HFFc6 (cell line): ENCODE results near the gene CEND1. TPM values are rescaled to one million over a fixed set of nuclear protein-coding genes. Genes with fewer than 3 reads are reported as not detected.

ENCODE experiments used
- DNase-seq: peaks from one replicate; pipeline ENCODE4 v3.0.0-alpha.2; 2018
- H3K27ac Mint-ChIP-seq: 2 replicates; pipeline ENCODE4 v1.8.0; 2020; ENCODE audit warnings: mild to moderate bottlenecking, mixed read lengths
- H3K27me3 Mint-ChIP-seq: 2 replicates; pipeline ENCODE4 v1.8.0; 2021; ENCODE audit warnings: mild to moderate bottlenecking, moderate library complexity, mixed read lengths; ENCODE audit not compliant: insufficient read depth
- H3K36me3 Mint-ChIP-seq: 2 replicates; pipeline ENCODE4 v1.8.0; 2021; ENCODE audit warnings: low read depth, mixed read lengths
- H3K4me1 Mint-ChIP-seq: 2 replicates; pipeline ENCODE4 v1.8.0; 2020; ENCODE audit warnings: low read depth, mixed read lengths
- H3K4me3 Mint-ChIP-seq: 2 replicates; pipeline ENCODE4 v1.8.0; 2020; ENCODE audit warnings: mild to moderate bottlenecking, moderate library complexity, mixed read lengths
- H3K9me3 Mint-ChIP-seq: 2 replicates; pipeline ENCODE4 v1.8.0; 2020; ENCODE audit warnings: mild to moderate bottlenecking, mixed read lengths
- CTCF ChIP-seq: fragments of 200-600 bp; sonication (generic); IDR thresholded peaks from 2 replicates; pipeline ENCODE4 v1.5.0; 2021; ENCODE audit warnings: antibody characterized with exemption, mild to moderate bottlenecking
- total RNA-seq, 6 experiments: library from RNA; stranded (reverse); fragmentation: NEBNext Ultra II Directional; extraction: Animal tissue kit (Norgen Biotek cat#: 25700); gene quantifications; 2 replicates in 1 of 6; 3 replicates in 5 of 6; pipeline ENCODE4 v1.2.3, GENCODE V29; 2021

CEND1 gene
- total RNA-seq, 6 experiments from 2014 or later: 8.2 to 12.2 (median 11.0) TPM

GRCh38 chr11:812390-812789, 22.5 kb upstream of the CEND1 start:
- Mint-ChIP-seq H3K27ac (peak overlapping the region; percentile 73), H3K9me3 (no peaks in the 10 kb centered on the region), H3K4me1 (peaks cover 32% of the 10 kb centered on the region), H3K36me3 (peaks cover 30% of the 10 kb centered on the region), H3K27me3 (peaks cover 25% of the 10 kb centered on the region), H3K4me3 (peak overlapping the region; percentile 26; the same call in 1 of the 2 replicates)
- no peak for DNase-seq
- no peak for TF ChIP-seq CTCF

- Mint-ChIP-seq H3K4me3 (peak overlapping the region; percentile 98), H3K4me1 (peaks cover 32% of the 10 kb centered on the region), H3K27ac (peak overlapping the region; percentile 73), H3K27me3 (peaks cover 25% of the 10 kb centered on the region), H3K9me3 (no peaks in the 10 kb centered on the region), H3K36me3 (peaks cover 30% of the 10 kb centered on the region)
- DNase-seq: no peak
- peak; percentile 32; the same call in 1 of the 2 replicates for TF ChIP-seq CTCF
Observed at GRCh38 chr11:811446-812245, 21.8 kb upstream of the CEND1 start.

- DNase-seq: no peak
- H3K36me3 Mint-ChIP-seq: peaks cover 30% of the 10 kb centered on the region
- H3K4me3 Mint-ChIP-seq: peak overlapping the region; percentile 98
- peaks cover 32% of the 10 kb centered on the region for H3K4me1 Mint-ChIP-seq
- no peaks in the 10 kb centered on the region for H3K9me3 Mint-ChIP-seq
- H3K27me3 Mint-ChIP-seq: peaks cover 18% of the 10 kb centered on the region
- peak; percentile 41; the same call in 1 of the 2 replicates for TF ChIP-seq CTCF
- H3K27ac Mint-ChIP-seq: peak overlapping the region; percentile 100
Observed at GRCh38 chr11:810040-810567, 20.2 kb upstream of the CEND1 start.

GRCh38 chr11:809287-810039, 19.6 kb upstream of the CEND1 start, which contains the start of gene RPLP2:
TSS of gene RPLP2 (plus strand) at chr11:809967. CDS start at chr11:810235, 268 bp downstream.
- peak within 1 kb of the TSS; percentile 100 for H3K27ac Mint-ChIP-seq
- TF ChIP-seq CTCF: no peak
- peaks cover 18% of the 10 kb centered on the region for H3K27me3 Mint-ChIP-seq
- H3K36me3 Mint-ChIP-seq: peaks cover 30% of the 10 kb centered on the region
- peak within 1 kb of the TSS; percentile 98 for H3K4me3 Mint-ChIP-seq
- peak; percentile 95 for DNase-seq
- no peaks in the 10 kb centered on the region for H3K9me3 Mint-ChIP-seq
- peaks cover 34% of the 10 kb centered on the region for H3K4me1 Mint-ChIP-seq

- no peak for TF ChIP-seq CTCF
- Mint-ChIP-seq H3K4me1 (peaks cover 38% of the 10 kb centered on the region), H3K4me3 (peak overlapping the region; percentile 98), H3K9me3 (no peaks in the 10 kb centered on the region), H3K36me3 (peaks cover 30% of the 10 kb centered on the region), H3K27me3 (peaks cover 14% of the 10 kb centered on the region), H3K27ac (peak overlapping the region; percentile 100)
- DNase-seq: peak; percentile 69
Observed at GRCh38 chr11:808427-809286, 18.8 kb upstream of the CEND1 start.
